Measurements from ENCODE around the gene CADM2. TPM values are rescaled to one million over a fixed set of nuclear protein-coding genes. Genes with fewer than 3 reads are reported as not detected.

CADM2 gene
- total RNA-seq, 1 experiment from 2014 or later: not detected

- Histone ChIP-seq H3K9ac (ENCODE audit: low read length) (no peak overlapping the region), H3K4me2 (ENCODE audit: low read length) (no peak overlapping the region), H3K27me3 (ENCODE audit: insufficient read depth, low read length) (no peaks in the 10 kb centered on the region), H3K9me3 (ENCODE audit: control insufficient read depth in 1 of 2, insufficient read depth in 1 of 2, low read depth in 1 of 2, low read length in 2 of 2) (peaks cover 6 to 20% of the 10 kb centered on the region in 2 experiments; a peak in 3 of 4 replicates), H4K20me1 (ENCODE audit: insufficient read depth) (no peaks in the 10 kb centered on the region), H3K4me3 (replicated peaks in 1 of 2; ENCODE audit: low read depth in 1 of 2, low read length in 2 of 2) (no peak overlapping the region), H2AFZ (ENCODE audit: low read depth, low read length, poor library complexity, severe bottlenecking) (no peak overlapping the region), H3K27ac (ENCODE audit: low read depth, low read length) (no peak overlapping the region), H3K36me3 (ENCODE audit: control insufficient read depth in 1 of 2, insufficient read depth in 2 of 2, low read length in 2 of 2) (no peaks in the 10 kb centered on the region), H3K9me2 (ENCODE audit: insufficient read depth) (no peaks in the 10 kb centered on the region), H3K4me1 (ENCODE audit: control insufficient read depth in 1 of 2, insufficient read depth in 2 of 2, low read length in 2 of 2) (no peaks in the 10 kb centered on the region), H3K79me2 (ENCODE audit: insufficient read depth, low read length) (no peaks in the 10 kb centered on the region)
- intact Hi-C loops (cut with micrococcal nuclease): no loop called here
- no peak for TF ChIP-seq SP1 (IDR thresholded peaks at IDR 0.05; ENCODE audit: low read depth)
- no peak for TF ChIP-seq TCF7L2 (IDR thresholded peaks at IDR 0.05; ENCODE audit: borderline replicate concordance, extremely low read depth, insufficient read depth, insufficient read length)
- TF ChIP-seq CTCF (IDR thresholded peaks at IDR 0.05 in 2 of 3, conservative IDR thresholded peaks at IDR 0.05 in 1 of 3; ENCODE audit: borderline replicate concordance in 1 of 3, insufficient read depth in 1 of 3, low read depth in 2 of 3, low read length in 2 of 3): no peak
- TF ChIP-seq RAD21 (IDR thresholded peaks at IDR 0.05; ENCODE audit: low read depth): no peak
- no peak for TF ChIP-seq ZNF274 (IDR thresholded peaks at IDR 0.05; ENCODE audit: low read depth, low read length)
- no peak for TF ChIP-seq ATF3 (IDR thresholded peaks at IDR 0.05)
- TF ChIP-seq CEBPB (IDR thresholded peaks at IDR 0.05; ENCODE audit: low read depth): no peak
- TF ChIP-seq JUND (IDR thresholded peaks at IDR 0.05): no peak
- TF ChIP-seq, protein P1, sequence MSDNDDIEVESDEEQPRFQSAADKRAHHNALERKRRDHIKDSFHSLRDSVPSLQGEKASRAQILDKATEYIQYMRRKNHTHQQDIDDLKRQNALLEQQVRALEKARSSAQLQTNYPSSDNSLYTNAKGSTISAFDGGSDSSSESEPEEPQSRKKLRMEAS (IDR thresholded peaks at IDR 0.05): no peak
- no peak for TF ChIP-seq CBX3 (IDR thresholded peaks at IDR 0.05; ENCODE audit: low read depth)
- TF ChIP-seq, protein P2, sequence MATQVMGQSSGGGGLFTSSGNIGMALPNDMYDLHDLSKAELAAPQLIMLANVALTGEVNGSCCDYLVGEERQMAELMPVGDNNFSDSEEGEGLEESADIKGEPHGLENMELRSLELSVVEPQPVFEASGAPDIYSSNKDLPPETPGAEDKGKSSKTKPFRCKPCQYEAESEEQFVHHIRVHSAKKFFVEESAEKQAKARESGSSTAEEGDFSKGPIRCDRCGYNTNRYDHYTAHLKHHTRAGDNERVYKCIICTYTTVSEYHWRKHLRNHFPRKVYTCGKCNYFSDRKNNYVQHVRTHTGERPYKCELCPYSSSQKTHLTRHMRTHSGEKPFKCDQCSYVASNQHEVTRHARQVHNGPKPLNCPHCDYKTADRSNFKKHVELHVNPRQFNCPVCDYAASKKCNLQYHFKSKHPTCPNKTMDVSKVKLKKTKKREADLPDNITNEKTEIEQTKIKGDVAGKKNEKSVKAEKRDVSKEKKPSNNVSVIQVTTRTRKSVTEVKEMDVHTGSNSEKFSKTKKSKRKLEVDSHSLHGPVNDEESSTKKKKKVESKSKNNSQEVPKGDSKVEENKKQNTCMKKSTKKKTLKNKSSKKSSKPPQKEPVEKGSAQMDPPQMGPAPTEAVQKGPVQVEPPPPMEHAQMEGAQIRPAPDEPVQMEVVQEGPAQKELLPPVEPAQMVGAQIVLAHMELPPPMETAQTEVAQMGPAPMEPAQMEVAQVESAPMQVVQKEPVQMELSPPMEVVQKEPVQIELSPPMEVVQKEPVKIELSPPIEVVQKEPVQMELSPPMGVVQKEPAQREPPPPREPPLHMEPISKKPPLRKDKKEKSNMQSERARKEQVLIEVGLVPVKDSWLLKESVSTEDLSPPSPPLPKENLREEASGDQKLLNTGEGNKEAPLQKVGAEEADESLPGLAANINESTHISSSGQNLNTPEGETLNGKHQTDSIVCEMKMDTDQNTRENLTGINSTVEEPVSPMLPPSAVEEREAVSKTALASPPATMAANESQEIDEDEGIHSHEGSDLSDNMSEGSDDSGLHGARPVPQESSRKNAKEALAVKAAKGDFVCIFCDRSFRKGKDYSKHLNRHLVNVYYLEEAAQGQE (IDR thresholded peaks at IDR 0.05; ENCODE audit: low read depth): no peak
- no peak for TF ChIP-seq ELF1 (IDR thresholded peaks at IDR 0.05; ENCODE audit: borderline replicate concordance, low read depth)
- no peak for TF ChIP-seq SIN3A (IDR thresholded peaks at IDR 0.05; ENCODE audit: low read depth)
- no peak for TF ChIP-seq EGR1 (IDR thresholded peaks at IDR 0.05; ENCODE audit: low read depth)
- no peak for TF ChIP-seq POLR2A (IDR thresholded peaks at IDR 0.05; ENCODE audit: borderline replicate concordance, extremely low read depth, insufficient read depth, insufficient read length)
- TF ChIP-seq, protein P3, sequence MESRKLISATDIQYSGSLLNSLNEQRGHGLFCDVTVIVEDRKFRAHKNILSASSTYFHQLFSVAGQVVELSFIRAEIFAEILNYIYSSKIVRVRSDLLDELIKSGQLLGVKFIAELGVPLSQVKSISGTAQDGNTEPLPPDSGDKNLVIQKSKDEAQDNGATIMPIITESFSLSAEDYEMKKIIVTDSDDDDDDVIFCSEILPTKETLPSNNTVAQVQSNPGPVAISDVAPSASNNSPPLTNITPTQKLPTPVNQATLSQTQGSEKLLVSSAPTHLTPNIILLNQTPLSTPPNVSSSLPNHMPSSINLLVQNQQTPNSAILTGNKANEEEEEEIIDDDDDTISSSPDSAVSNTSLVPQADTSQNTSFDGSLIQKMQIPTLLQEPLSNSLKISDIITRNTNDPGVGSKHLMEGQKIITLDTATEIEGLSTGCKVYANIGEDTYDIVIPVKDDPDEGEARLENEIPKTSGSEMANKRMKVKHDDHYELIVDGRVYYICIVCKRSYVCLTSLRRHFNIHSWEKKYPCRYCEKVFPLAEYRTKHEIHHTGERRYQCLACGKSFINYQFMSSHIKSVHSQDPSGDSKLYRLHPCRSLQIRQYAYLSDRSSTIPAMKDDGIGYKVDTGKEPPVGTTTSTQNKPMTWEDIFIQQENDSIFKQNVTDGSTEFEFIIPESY (IDR thresholded peaks at IDR 0.05; ENCODE audit: extremely low read depth, insufficient replicate concordance, low read length): no peak
- no peak for TF ChIP-seq EZH2phosphoT487 (IDR thresholded peaks at IDR 0.05; ENCODE audit: borderline replicate concordance)
- TF ChIP-seq YY1 (IDR thresholded peaks at IDR 0.05; ENCODE audit: extremely low read depth, insufficient replicate concordance, low read depth, low read length): no peak
- no TSS peak for BruUV-seq (replicated peaks)
- POLR2A ChIA-PET: no interaction called here
- no peak for DNase-seq (ENCODE audit: low read depth, low spot score)
- CTCF ChIA-PET: no interaction called here
- ATAC-seq: no peak
- RAD21 ChIA-PET (ENCODE audit: low non-redundant PET in 1 of 2, low total read pairs in 2 of 2, uncharacterized antibody in 2 of 2, unreplicated experiment in 2 of 2): no interaction called here
Measured at GRCh38 chr3:85604641-85605040, 645.9 kb downstream of the CADM2 start.
